Heart right ventricle (tissue), 16 donors: ENCODE measurements around the gene DENND5A. TPM values are rescaled to one million over a fixed set of nuclear protein-coding genes. Genes with fewer than 3 reads are reported as not detected.

Source experiments
- ATAC-seq, 8 donors: fragments of 200-7000 bp; cut with Tn5 transposase; one replicate each; pipeline ENCODE4 v1.9.1; 2020; ENCODE audit warnings: mild to moderate bottlenecking in 8 of 8, moderate library complexity in 8 of 8, moderate number of reproducible peaks in 1 of 8
- DNase-seq, 2 donors: peaks; one replicate each; pipeline ENCODE4 v3.0.0-alpha.2; 2020
- H3K27ac ChIP-seq, 10 donors: fragments of 200-600 bp; sonication (generic) in 2 of 10; one replicate each; pipeline versions ENCODE4 v1.5.0 to v1.8.0; 2020 to 2022; ENCODE audit warnings: mild to moderate bottlenecking in 3 of 10
- H3K27me3 ChIP-seq, 7 donors: fragments of 200-600 bp; one replicate each; pipeline ENCODE4 v1.8.0; 2021 to 2022; ENCODE audit warnings: mild to moderate bottlenecking in 2 of 7
- H3K36me3 ChIP-seq, 9 donors: fragments of 200-600 bp; sonication (generic) in 1 of 9; one replicate each; pipeline versions ENCODE4 v1.5.0 to v1.8.0; 2020 to 2022; ENCODE audit warnings: mild to moderate bottlenecking in 2 of 9
- H3K4me1 ChIP-seq, 9 donors: fragments of 200-600 bp; sonication (generic) in 1 of 9; one replicate each; pipeline versions ENCODE4 v1.5.0 to v1.8.0; 2020 to 2022; ENCODE audit warnings: mild to moderate bottlenecking in 4 of 9
- H3K4me3 ChIP-seq, 10 donors: fragments of 200-600 bp; sonication (generic) in 2 of 10; one replicate each; pipeline versions ENCODE4 v1.5.0 to v1.8.0; 2020 to 2022; ENCODE audit warnings: mild to moderate bottlenecking in 7 of 10, moderate library complexity in 2 of 10
- H3K9me3 ChIP-seq, 11 donors: fragments of 200-600 bp in 10 of 11; sonication (generic) in 2 of 11; one replicate each; pipeline versions ENCODE4 v1.5.0 to v1.8.0; 2013 to 2022; ENCODE audit warnings: mild to moderate bottlenecking in 2 of 11, control low read depth in 1 of 11, moderate library complexity in 1 of 11
- CTCF ChIP-seq, 9 donors: fragments of 200-600 bp; sonication (generic) in 2 of 9; IDR thresholded peaks; one replicate each; pipeline versions ENCODE4 v1.5.0 to v1.8.0; 2021 to 2022; ENCODE audit warnings: antibody characterized with exemption in 9 of 9, mild to moderate bottlenecking in 5 of 9, moderate library complexity in 1 of 9
- WGBS, 2 donors: extraction: QIAGEN DNeasy Blood & Tissue Kit; methylation state at CpG; one replicate each; pipeline ENCODE4 v1.1.7; 2013; ENCODE audit warnings: inconsistent platforms in 1 of 2; 5-methylcytosine and 5-hydroxymethylcytosine counted together
- intact Hi-C, 10 donors: fragments of 100-400 bp; cut with DNase I; formaldehyde crosslinking; loops; one replicate each; pipeline versions ENCODE4 v1.11.1 to v1.14.2; 2022
- polyA plus RNA-seq, 2 donors: library from polyadenylated mRNA; stranded (reverse); fragments of 200-250 nt; gene quantifications; one replicate each; pipeline ENCODE4 v1.2.3, GENCODE V29; 2013
- total RNA-seq, 10 donors: library from RNA; stranded (reverse); fragmentation: NEBNext Ultra II Directional in 3 of 10; extraction: Animal tissue kit (Norgen Biotek cat#: 25700) in 3 of 10; gene quantifications; one replicate each; pipeline versions ENCODE4 v1.2.1 to v1.2.4, GENCODE V29; 2021 to 2023
- donor health status: Arrhythmogenic right ventricular cardiomyopathy.
- donor health status: ischemic (EF 13 %, LVEDD 7.1; RV severe dilation, severe dysfunction).
- donor health status: healthy with polysubstance abuse.
- donor health status: DM: no; HTN: yes; CAD: no.
- donor health status: DM: no; HTN: no; CAD: no.
- donor health status: ischemic (EF 25% LVEDD 6.9; RV normal size, moderate dysfunction).
- donor health status: ischemic (EF 25% LVEDD 5.7; RV mildly dilated, moderate dysfunction).
- donor health status: healthy.
- donor health status: DM: yes; HTN: yes; CAD: no.
- donor health status: Ischemic cardiomyopathy.
- donor health status: ischemic (EF 35%, LVEDD 5.7; RV mildly dilated, moderate dysfunction).
- donor health status: nonischemic (EF 11% LVEDD 7.7; RV severe dilation, severe dysfunction).
- donor health status: DM: yes; HTN: yes; CAD: no.
- donor health status: PGD.
- donor health status: ischemic (EF 29% LVEDD 5.4; RV normal size, mild dysfunction).
- donor health status: nonischemic (EF 23%, LVEDD 6.1; RV moderate dilation, normal function).

DENND5A gene
- total and polyA plus RNA-seq, 12 donors, result 48.9 to 178 (median 114) TPM

GRCh38 chr11:9253086-9253485, 12.1 kb downstream of the DENND5A start:
- no peak for DNase-seq
- 45 to 62% methylated on average over 3 of the region's 3 CpGs for WGBS, 2 donors
- peak overlapping the region in 3 of 10 donors; percentile 1 to 23 (median 20) for H3K4me3 ChIP-seq

GRCh38 chr11:9251311-9251710, 13.8 kb downstream of the DENND5A start:
- intact Hi-C loops, result loop anchor here in 1 of 10 donors (10.0 kb wide), 1 partner anchor 47 kb away; no protein-coding TSS in a partner anchor
- Histone ChIP-seq H3K9me3 (no peaks in the 10 kb centered on the region), H3K36me3 (peaks cover 0 to 25% (median 5%) of the 10 kb centered on the region in 9 donors), H3K27me3 (no peaks in the 10 kb centered on the region), H3K4me3 (no peak overlapping the region), H3K27ac (peak overlapping the region in 5 of 10 donors; percentile 15 to 83 (median 45)), H3K4me1 (peaks cover 3 to 82% (median 51%) of the 10 kb centered on the region in 9 donors)
- no peak for TF ChIP-seq CTCF (IDR thresholded peaks at IDR 0.05)
- DNase-seq (no peak), ATAC-seq (no peak)
- 76 to 83% methylated on average over 3 of the region's 3 CpGs for WGBS, 2 donors

More at GRCh38 chr11:9253086-9253485, 12.1 kb downstream of the DENND5A start:
- TF ChIP-seq CTCF (IDR thresholded peaks at IDR 0.05), result no peak
- Histone ChIP-seq H3K4me1 (peaks cover 3 to 68% (median 51%) of the 10 kb centered on the region in 9 donors), H3K9me3 (no peaks in the 10 kb centered on the region), H3K27me3 (no peaks in the 10 kb centered on the region), H3K36me3 (peaks cover 0 to 25% (median 5%) of the 10 kb centered on the region in 9 donors), H3K27ac (peak overlapping the region in 9 of 10 donors; percentile 31 to 83 (median 62))
- ATAC-seq, result peak; percentile 36 to 77 (median 61)
- intact Hi-C loops, result loop anchor here in 1 of 10 donors (10.0 kb wide), 1 partner anchor 48 kb away; no protein-coding TSS in a partner anchor

DNA sequence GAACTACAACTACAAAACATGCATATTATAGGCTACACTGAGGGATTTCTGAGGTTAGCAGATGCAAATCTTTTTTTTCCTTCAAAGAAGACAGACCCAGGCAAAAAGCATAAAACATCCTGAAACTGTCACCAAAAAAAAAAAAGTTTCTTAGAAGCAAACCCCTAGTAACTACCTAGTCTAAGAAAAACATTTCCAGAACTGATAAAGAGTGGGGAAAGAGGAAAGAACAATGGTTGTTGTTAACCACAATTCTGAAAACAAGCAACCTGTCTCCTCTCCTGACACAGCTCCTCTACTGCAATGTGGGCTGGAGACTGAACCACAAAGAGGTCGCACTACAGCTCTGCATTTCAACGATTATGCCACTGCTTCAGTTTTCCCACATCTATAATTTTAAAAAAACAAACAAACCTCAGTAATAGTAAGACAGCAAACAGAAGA, 15.0 kb downstream of the DENND5A start:
- no peaks in the 10 kb centered on the region for H3K27me3 ChIP-seq
- H3K4me1 ChIP-seq, result peaks cover 3 to 82% (median 51%) of the 10 kb centered on the region in 9 donors
- peak overlapping the region in 6 of 10 donors; percentile 7 to 83 (median 30) for H3K27ac ChIP-seq
- TF ChIP-seq CTCF (IDR thresholded peaks at IDR 0.05), result no peak
- WGBS, 2 donors, result 16 to 21% methylated on average over 2 of the region's 2 CpGs
- no peaks in the 10 kb centered on the region for H3K9me3 ChIP-seq
- DNase-seq, result no peak
- peaks cover 0 to 17% (median 1%) of the 10 kb centered on the region in 9 donors for H3K36me3 ChIP-seq
- ATAC-seq, result peak in 2 of 8 donors; percentile 35
- no peak overlapping the region for H3K4me3 ChIP-seq
- intact Hi-C loops, result loop anchor here in 1 of 10 donors (10.0 kb wide), 1 partner anchor 45 kb away; no protein-coding TSS in a partner anchor

DNA sequence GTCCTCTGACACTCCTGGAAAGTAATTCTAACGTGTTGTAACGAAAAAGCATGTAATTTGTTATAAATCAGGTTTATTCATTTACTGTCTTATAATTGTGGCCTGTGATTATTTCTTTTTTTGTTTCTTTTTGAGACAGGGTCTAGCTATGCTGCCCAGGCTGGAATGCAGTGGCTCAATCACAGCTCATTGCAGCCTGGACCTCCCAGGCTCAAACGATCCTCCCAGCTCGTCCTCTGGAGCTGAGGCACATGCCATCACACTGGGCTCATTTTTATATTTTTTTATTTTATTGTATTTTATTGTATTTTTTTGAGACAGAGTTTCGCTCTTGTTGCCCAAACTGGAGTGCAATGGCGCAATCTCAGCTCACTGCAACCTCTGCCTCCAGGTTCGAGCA, 15.9 kb downstream of the DENND5A start:
- no peak overlapping the region for H3K4me3 ChIP-seq
- ATAC-seq (no peak), DNase-seq (no peak)
- no peak for TF ChIP-seq CTCF (IDR thresholded peaks at IDR 0.05)
- intact Hi-C loops, result no loop called here
- peak overlapping the region in 1 of 10 donors; percentile 83 for H3K27ac ChIP-seq
- WGBS, 2 donors, result 97 to 99% methylated on average over 7 of the region's 7 CpGs
- H3K36me3 ChIP-seq, result peaks cover 0 to 8% (median 0%) of the 10 kb centered on the region in 9 donors
- no peaks in the 10 kb centered on the region for H3K27me3 ChIP-seq
- H3K4me1 ChIP-seq, result peaks cover 0 to 82% (median 49%) of the 10 kb centered on the region in 9 donors
- no peaks in the 10 kb centered on the region for H3K9me3 ChIP-seq
